ENCODE measurements around the gene CBLC.
A peak's percentile ranks its signal among the peaks of the same experiment; 100 is the strongest.

The CBLC gene

GRCh38 chr19:44752816-44753625 lies 24.7 kb upstream of the CBLC start:
- TF ChIP-seq CTCF (IDR thresholded peaks at IDR 0.05; ENCODE audit: low read depth, low read length), result no peak
- peak; percentile 89 for DNase-seq
- H3K36me3 ChIP-seq, result peaks cover 5% of the 10 kb centered on the region
- peak overlapping the region; percentile 12; the same call in 1 of the 2 replicates for H3K27ac ChIP-seq
- H3K27me3 ChIP-seq (ENCODE audit: insufficient read depth, low read depth, severe bottlenecking), result no peaks in the 10 kb centered on the region
- H3K9me3 ChIP-seq (ENCODE audit: severe bottlenecking), result no peaks in the 10 kb centered on the region
- H3K4me3 ChIP-seq (ENCODE audit: low read depth, low read length), result peak overlapping the region; percentile 65

GRCh38 chr19:44753626-44753931 lies 24.1 kb upstream of the CBLC start:
- H3K36me3 ChIP-seq, result peaks cover 5% of the 10 kb centered on the region
- no peak for DNase-seq
- TF ChIP-seq CTCF (IDR thresholded peaks at IDR 0.05; ENCODE audit: low read depth, low read length), result no peak
- H3K27ac ChIP-seq, result peak overlapping the region; percentile 81
- peak overlapping the region; percentile 65 for H3K4me3 ChIP-seq (ENCODE audit: low read depth, low read length)
- H3K27me3 ChIP-seq (ENCODE audit: insufficient read depth, low read depth, severe bottlenecking), result no peaks in the 10 kb centered on the region
- no peaks in the 10 kb centered on the region for H3K9me3 ChIP-seq (ENCODE audit: severe bottlenecking)

GRCh38 chr19:44753932-44754749 lies 23.5 kb upstream of the CBLC start:
- peak overlapping the region; percentile 65 for H3K4me3 ChIP-seq (ENCODE audit: low read depth, low read length)
- peak overlapping the region; percentile 81 for H3K27ac ChIP-seq
- no peaks in the 10 kb centered on the region for H3K9me3 ChIP-seq (ENCODE audit: severe bottlenecking)
- H3K36me3 ChIP-seq, result peaks cover 5% of the 10 kb centered on the region
- no peak for TF ChIP-seq CTCF (IDR thresholded peaks at IDR 0.05; ENCODE audit: low read depth, low read length)
- H3K27me3 ChIP-seq (ENCODE audit: insufficient read depth, low read depth, severe bottlenecking), result no peaks in the 10 kb centered on the region
- peak; percentile 88 for DNase-seq

GRCh38 chr19:44754750-44755080 lies 23.0 kb upstream of the CBLC start:
- no peak for TF ChIP-seq CTCF (IDR thresholded peaks at IDR 0.05; ENCODE audit: low read depth, low read length)
- H3K27me3 ChIP-seq (ENCODE audit: insufficient read depth, low read depth, severe bottlenecking), result no peaks in the 10 kb centered on the region
- H3K4me3 ChIP-seq (ENCODE audit: low read depth, low read length), result peak overlapping the region; percentile 65

GRCh38 chr19:44755219-44755618 lies 22.5 kb upstream of the CBLC start:
- Histone ChIP-seq H3K36me3 (peaks cover 5% of the 10 kb centered on the region), H3K4me3 (ENCODE audit: low read depth, low read length) (no peak overlapping the region), H3K27me3 (ENCODE audit: insufficient read depth, low read depth, severe bottlenecking) (no peaks in the 10 kb centered on the region), H3K27ac (peak overlapping the region; percentile 81; the same call in 1 of the 2 replicates), H3K9me3 (ENCODE audit: severe bottlenecking) (no peaks in the 10 kb centered on the region)
- TF ChIP-seq CTCF (IDR thresholded peaks at IDR 0.05; ENCODE audit: low read depth, low read length), result no peak
- no peak for DNase-seq

More at GRCh38 chr19:44754750-44755080, 23.0 kb upstream of the CBLC start:
- H3K36me3 ChIP-seq, result peaks cover 5% of the 10 kb centered on the region
- H3K9me3 ChIP-seq (ENCODE audit: severe bottlenecking), result no peaks in the 10 kb centered on the region
- DNase-seq, result no peak
- H3K27ac ChIP-seq, result peak overlapping the region; percentile 81
